HT1080 (cell line): Measurements from ENCODE around the gene CETN3. TPM values are rescaled to one million over a fixed set of nuclear protein-coding genes. Genes with fewer than 3 reads are reported as not detected.

Experiments used
- total RNA-seq: library from RNA; depleted of rRNA; stranded (reverse); fragments of >200 nt; shearing (Covaris generic); gene quantifications from 2 replicates; pipeline ENCODE4 v1.2.3, GENCODE V29; 2014; rRNA removed

Gene CETN3
- total RNA-seq, 1 experiment from 2014 or later = 29.8 TPM

Other genes with a start within 250 kb of the CETN3 start
- 4.9 and 7.2 TPM in 2 replicates for gene MBLAC2, start 65.0 kb upstream of the CETN3 start, total RNA-seq
- gene POLR3G, start 65.1 kb upstream of the CETN3 start, total RNA-seq = 26.6 and 34.8 TPM in 2 replicates
- 5.7 and 12.1 TPM in 2 replicates for gene LYSMD3, start 119.8 kb upstream of the CETN3 start, total RNA-seq
- gene ADGRV1, start 149.0 kb upstream of the CETN3 start, total RNA-seq = 0.43 and 0.45 TPM in 2 replicates